ENCODE measurements around the gene RNF144B. TPM values are rescaled to one million over a fixed set of nuclear protein-coding genes. Genes with fewer than 3 reads are reported as not detected.
"Not testable (repeated sequence)": the region's sequence is repeated elsewhere in the genome, so short reads cannot be mapped to it uniquely, and the experiment has no call there.

Gene RNF144B
- total RNA-seq, 2 donors from 2014 or later, result 1.4 to 1.5 TPM

- TF ChIP-seq CTCF (conservative IDR thresholded peaks at IDR 0.05), result no peak
- H3K27me3 Mint-ChIP-seq (ENCODE audit: insufficient read depth), result no peaks in the 10 kb centered on the region
- H3K4me1 Mint-ChIP-seq, result peaks cover 18% of the 10 kb centered on the region
- Histone ChIP-seq H3K4me3 (ENCODE audit: low read length) (no peak overlapping the region), H3K9ac (ENCODE audit: extremely low read depth, low read length, poor library complexity, severe bottlenecking) (no peak overlapping the region), H3K9me3 (ENCODE audit: control insufficient read depth, low read length) (no peaks in the 10 kb centered on the region), H3K27me3 (ENCODE audit: control insufficient read depth, insufficient read depth, low read length, poor library complexity, severe bottlenecking) (no peaks in the 10 kb centered on the region), H3K27ac (ENCODE audit: low read depth, low read length) (no peak overlapping the region), H3K4me1 (ENCODE audit: control insufficient read depth, insufficient read depth, low read length) (no peaks in the 10 kb centered on the region), H3K36me3 (ENCODE audit: control insufficient read depth, insufficient read depth, low read length) (no peaks in the 10 kb centered on the region)
- DNase-seq, result no peak
- no peak overlapping the region for H3K4me3 Mint-ChIP-seq
- H3K27ac Mint-ChIP-seq, result peak overlapping the region; percentile 71
- no peaks in the 10 kb centered on the region for H3K9me3 Mint-ChIP-seq
- 93 to 100% methylated on average over 2 of the region's 2 CpGs for WGBS, 2 experiments (ENCODE audit: insufficient coverage in 1 of 2, insufficient read length in 1 of 2)
- H3K36me3 Mint-ChIP-seq (ENCODE audit: low read depth), result no peaks in the 10 kb centered on the region
Observed at GRCh38 chr6:18400831-18401446, 13.8 kb downstream of the RNF144B start.

DNA sequence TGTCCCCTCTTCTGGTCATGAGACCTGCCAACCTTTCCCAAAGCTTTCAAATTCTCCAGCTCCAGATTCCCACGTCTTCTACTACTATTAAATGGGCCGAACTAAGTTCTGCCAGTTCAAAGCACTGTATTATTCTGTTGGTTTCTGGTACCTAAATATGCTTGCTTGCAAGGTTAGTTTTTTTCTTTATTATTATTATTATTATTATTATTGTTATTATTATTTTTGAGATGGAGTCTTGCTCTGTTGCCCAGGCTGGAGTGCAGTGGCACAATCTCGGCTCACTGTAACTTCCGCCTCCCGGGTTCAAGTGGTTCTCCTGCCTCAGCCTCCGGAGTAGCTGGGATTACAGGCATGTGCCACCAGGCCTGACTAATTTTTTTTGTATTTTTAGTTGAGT is 17.8 kb downstream of the RNF144B start:
- not testable (repeated sequence) for H3K9me3 ChIP-seq (ENCODE audit: control insufficient read depth, low read length); H3K36me3 ChIP-seq (ENCODE audit: control insufficient read depth, insufficient read depth, low read length); H3K4me1 ChIP-seq (ENCODE audit: control insufficient read depth, insufficient read depth, low read length); H3K36me3 Mint-ChIP-seq (ENCODE audit: low read depth); H3K9ac ChIP-seq (ENCODE audit: extremely low read depth, low read length, poor library complexity, severe bottlenecking); H3K4me3 ChIP-seq (ENCODE audit: low read length); DNase-seq; H3K27me3 ChIP-seq (ENCODE audit: control insufficient read depth, insufficient read depth, low read length, poor library complexity, severe bottlenecking); H3K27ac ChIP-seq (ENCODE audit: low read depth, low read length); H3K4me3 Mint-ChIP-seq; H3K27ac Mint-ChIP-seq; H3K9me3 Mint-ChIP-seq; H3K27me3 Mint-ChIP-seq (ENCODE audit: insufficient read depth)
- 93% methylated on average over 6 of the region's 6 CpGs; no CpG with 5 or more reads in 1 of the 2 experiments for WGBS, 2 experiments (ENCODE audit: insufficient coverage in 1 of 2, insufficient read length in 1 of 2)
- H3K4me1 Mint-ChIP-seq, result peaks cover 18% of the 10 kb centered on the region

DNA sequence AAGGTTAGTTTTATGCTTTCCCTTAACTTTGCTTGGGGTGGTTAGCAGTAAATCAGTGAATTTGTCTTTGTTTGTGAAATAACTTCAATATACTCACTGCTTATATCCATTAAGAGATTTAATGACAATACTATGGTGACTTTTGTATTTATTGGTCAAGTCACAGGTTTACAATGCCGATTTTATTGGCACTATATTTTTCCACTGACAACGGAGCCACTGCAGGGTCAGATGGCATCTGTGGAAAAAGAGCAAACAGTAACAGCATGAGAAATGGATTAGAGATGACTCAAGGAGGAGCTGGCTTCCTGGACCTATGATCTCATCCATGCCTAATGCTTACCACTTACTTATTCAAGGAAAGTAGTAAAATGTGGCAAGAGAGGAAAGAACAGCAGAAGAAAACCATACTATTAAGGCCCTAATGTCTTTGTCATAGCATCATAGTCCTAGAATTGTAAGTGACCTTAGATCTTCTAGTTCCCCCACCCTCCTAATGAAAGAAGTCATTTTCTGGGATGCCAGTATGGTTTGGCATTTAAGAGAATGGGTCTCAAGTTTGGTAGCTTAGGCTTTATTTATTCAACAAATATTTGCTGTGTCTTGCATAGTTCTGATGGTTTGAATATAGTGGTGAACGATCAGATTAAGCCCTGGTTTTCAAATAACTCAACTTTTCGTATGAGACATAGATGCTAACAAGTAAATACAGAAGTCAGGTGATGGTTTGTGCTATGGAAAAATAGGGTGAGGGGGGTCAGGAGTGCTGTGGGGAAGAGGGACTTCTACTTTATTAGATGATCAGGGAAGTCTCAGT is 18.5 kb downstream of the RNF144B start:
- H3K9me3 ChIP-seq (ENCODE audit: control insufficient read depth, low read length), result no peaks in the 10 kb centered on the region
- Mint-ChIP-seq H3K9me3 (no peaks in the 10 kb centered on the region), H3K4me3 (no peak overlapping the region), H3K4me1 (peaks cover 11% of the 10 kb centered on the region), H3K27ac (no peak overlapping the region), H3K36me3 (ENCODE audit: low read depth) (no peaks in the 10 kb centered on the region), H3K27me3 (ENCODE audit: insufficient read depth) (no peaks in the 10 kb centered on the region)
- no peaks in the 10 kb centered on the region for H3K27me3 ChIP-seq (ENCODE audit: control insufficient read depth, insufficient read depth, low read length, poor library complexity, severe bottlenecking)
- H3K27ac ChIP-seq (ENCODE audit: low read depth, low read length), result no peak overlapping the region
- H3K4me3 ChIP-seq (ENCODE audit: low read length), result no peak overlapping the region
- H3K4me1 ChIP-seq (ENCODE audit: control insufficient read depth, insufficient read depth, low read length), result no peaks in the 10 kb centered on the region
- WGBS, 2 experiments (ENCODE audit: insufficient coverage in 1 of 2, insufficient read length in 1 of 2), result 84 to 100% methylated on average over 1 to 4 of the region's 4 CpGs
- no peak for TF ChIP-seq CTCF (conservative IDR thresholded peaks at IDR 0.05)
- H3K9ac ChIP-seq (ENCODE audit: extremely low read depth, low read length, poor library complexity, severe bottlenecking), result no peak overlapping the region
- no peak for DNase-seq
- H3K36me3 ChIP-seq (ENCODE audit: control insufficient read depth, insufficient read depth, low read length), result no peaks in the 10 kb centered on the region

All from endodermal cell (in vitro differentiated cells).